ENCODE measurements around the gene FRMD4A.
A peak's percentile ranks its signal among the peaks of the same experiment; 100 is the strongest.
"Not testable (repeated sequence)": the region's sequence is repeated elsewhere in the genome, so short reads cannot be mapped to it uniquely, and the experiment has no call there.

FRMD4A gene

DNA sequence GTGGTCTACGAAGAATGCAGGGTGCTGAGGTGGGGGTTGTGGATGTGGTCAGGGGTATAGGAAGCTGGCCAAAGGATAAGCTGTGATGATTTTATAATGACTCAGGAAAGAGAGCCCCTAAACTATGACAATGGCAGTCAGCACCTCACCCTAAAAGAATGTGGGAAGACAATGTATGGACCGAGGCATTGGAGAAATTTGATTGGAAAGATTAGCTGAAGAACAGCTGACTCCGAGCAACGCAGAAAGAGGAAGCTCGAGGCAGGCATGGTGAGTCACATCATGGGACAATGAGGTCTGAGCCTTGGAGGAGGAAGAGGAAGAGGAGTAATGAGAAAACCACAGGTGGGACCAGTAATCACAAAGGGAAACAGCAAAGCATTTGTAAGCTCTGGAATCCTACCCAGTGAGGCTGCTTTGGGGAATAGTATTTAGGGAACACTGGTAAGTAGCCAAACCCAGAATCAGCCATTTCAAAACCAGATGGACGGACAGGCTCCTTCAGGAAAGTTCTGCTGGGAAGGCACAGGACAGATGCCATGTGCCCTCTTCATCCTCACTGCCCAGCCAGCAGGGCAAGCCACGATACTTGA is 448.5 kb downstream of the FRMD4A start:
- in situ Hi-C loops (cut with HindIII; ENCODE audit: low pct_unique_long_range_greater_than_20kb, low sequenced_read_pairs), result no loop called here
- no peak for TF ChIP-seq JUND (IDR thresholded peaks at IDR 0.05; ENCODE audit: low read depth)
- peak in 1 of 2 experiments; percentile 62 for DNase-seq (ENCODE audit: low read depth in 1 of 2, low spot score in 1 of 2)

DNA sequence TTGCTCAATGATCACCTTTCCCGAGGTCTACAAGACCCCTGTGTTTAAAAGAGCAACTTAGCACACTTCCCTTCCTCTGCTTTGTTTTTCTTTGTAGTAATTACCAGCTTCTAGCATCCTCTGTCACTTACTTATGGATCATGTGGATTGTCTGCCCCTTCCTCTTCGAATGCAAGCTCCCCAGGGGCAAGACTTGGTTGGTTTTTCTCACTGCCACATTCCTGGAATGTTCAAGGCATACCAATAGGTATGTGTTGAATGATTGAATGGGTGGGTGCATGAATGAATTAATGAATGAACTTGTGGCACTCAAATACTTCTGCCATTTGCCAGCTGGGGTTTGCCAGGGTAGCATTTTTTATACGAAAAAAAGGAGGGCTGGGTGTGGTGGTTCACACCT is 450.0 kb downstream of the FRMD4A start:
- no peak for TF ChIP-seq JUND (IDR thresholded peaks at IDR 0.05; ENCODE audit: low read depth)
- no peak for DNase-seq (ENCODE audit: low read depth in 1 of 2, low spot score in 1 of 2)
- in situ Hi-C loops (cut with HindIII; ENCODE audit: low pct_unique_long_range_greater_than_20kb, low sequenced_read_pairs), result no loop called here

DNA sequence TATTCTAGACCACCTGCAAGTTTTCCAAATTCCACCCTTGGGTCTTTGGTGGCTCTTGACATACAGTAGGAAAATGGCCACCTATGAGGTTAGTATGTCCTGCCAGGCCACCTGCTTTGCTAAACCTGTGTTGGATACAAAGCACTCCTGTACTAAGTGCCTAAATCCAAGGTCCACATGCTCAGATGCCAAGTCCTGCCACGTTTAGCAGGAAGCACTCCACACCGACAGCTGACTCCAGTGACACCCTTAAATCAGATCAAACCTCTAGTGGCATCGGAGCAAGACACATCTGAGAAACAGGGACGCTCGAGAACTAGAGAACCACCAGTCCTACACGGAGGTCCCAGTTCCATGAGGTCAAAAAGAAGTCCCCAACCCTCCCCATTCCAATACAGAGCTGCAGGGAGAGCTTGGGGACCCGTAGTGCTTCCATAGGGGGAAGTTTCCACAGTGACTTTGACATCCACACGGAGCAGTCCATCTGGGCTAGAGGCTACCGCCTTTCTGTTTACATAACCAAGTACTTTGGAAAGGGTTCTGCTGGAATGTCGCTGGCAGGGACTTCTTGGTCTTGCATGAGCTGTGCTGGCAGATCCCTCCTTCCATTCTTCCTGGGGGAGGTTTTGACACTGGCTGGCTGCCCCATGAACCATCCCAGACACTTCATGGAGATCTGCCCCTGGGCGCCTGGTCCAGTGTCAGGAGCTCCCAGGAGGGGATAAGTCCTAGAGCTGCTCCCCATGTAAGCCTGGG is 453.4 kb downstream of the FRMD4A start:
- DNase-seq (ENCODE audit: low read depth in 1 of 2, low spot score in 1 of 2), result peak in 1 of 2 experiments; percentile 51
- no peak for TF ChIP-seq JUND (IDR thresholded peaks at IDR 0.05; ENCODE audit: low read depth)
- in situ Hi-C loops (cut with HindIII; ENCODE audit: low pct_unique_long_range_greater_than_20kb, low sequenced_read_pairs), result no loop called here

DNA sequence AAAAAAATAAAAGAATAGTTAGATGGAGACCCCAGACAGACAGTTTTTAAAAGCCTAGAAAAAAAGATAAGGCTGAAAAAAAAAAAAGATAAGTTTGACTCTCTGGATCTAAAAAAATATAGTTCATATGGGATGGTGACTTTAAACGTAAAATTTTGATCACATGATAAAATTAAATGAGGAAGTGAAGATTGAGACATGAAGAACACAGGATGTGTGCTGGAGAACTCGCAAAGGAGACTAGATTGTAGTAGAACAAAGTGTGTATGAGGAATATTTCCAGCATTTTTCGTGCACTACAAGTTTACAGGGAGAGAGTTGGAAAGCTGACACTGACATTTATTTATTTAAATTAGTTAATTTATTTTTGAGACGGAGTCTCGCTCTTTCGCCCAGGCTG is 457.5 kb downstream of the FRMD4A start:
- TF ChIP-seq JUND (IDR thresholded peaks at IDR 0.05; ENCODE audit: low read depth), result no peak
- in situ Hi-C loops (cut with HindIII; ENCODE audit: low pct_unique_long_range_greater_than_20kb, low sequenced_read_pairs), result no loop called here
- no peak for DNase-seq (ENCODE audit: low read depth in 1 of 2, low spot score in 1 of 2)

DNA sequence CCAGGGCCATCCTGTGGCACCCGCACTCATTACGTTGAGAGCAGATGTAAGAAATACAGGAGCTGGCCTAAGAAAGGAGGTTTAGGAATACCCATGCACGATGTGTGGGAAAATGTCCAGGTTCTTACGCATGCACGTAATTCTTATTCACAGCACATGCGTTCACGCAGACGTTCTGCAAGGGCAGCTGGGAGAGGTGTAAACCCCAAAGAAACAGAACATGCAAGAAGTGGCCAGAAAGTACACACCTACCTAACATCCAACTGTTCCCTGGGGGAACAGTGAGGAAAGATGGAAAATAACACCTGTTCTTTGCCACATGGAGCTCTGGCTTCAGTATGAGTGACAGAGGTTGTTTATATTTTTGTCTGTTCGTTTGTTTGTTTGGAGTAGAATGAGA is 458.3 kb downstream of the FRMD4A start:
- in situ Hi-C loops (cut with HindIII; ENCODE audit: low pct_unique_long_range_greater_than_20kb, low sequenced_read_pairs), result no loop called here
- no peak for TF ChIP-seq JUND (IDR thresholded peaks at IDR 0.05; ENCODE audit: low read depth)
- no peak for DNase-seq (ENCODE audit: low read depth in 1 of 2, low spot score in 1 of 2)

DNA sequence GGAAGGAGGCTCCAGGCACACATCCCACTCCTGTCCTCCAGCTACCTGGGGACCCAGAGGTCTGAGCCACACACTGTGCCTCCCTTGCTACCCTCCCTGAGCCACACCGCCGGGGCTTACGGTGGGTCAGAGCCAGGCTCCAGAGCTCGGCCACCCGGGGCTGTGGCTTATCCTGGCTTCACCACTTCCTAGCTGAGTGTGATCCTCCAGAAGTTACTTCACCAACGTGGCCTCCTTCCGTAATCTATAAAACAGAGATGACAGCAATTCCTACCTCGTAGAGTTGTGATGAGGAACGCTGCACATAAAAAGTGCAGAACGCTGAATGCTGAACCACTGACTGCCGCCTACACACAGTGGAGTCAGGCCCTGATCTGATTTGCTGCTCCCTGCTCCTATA is 458.9 kb downstream of the FRMD4A start:
- no peak for TF ChIP-seq JUND (IDR thresholded peaks at IDR 0.05; ENCODE audit: low read depth)
- in situ Hi-C loops (cut with HindIII; ENCODE audit: low pct_unique_long_range_greater_than_20kb, low sequenced_read_pairs), result no loop called here
- no peak for DNase-seq (ENCODE audit: low read depth in 1 of 2, low spot score in 1 of 2)

DNA sequence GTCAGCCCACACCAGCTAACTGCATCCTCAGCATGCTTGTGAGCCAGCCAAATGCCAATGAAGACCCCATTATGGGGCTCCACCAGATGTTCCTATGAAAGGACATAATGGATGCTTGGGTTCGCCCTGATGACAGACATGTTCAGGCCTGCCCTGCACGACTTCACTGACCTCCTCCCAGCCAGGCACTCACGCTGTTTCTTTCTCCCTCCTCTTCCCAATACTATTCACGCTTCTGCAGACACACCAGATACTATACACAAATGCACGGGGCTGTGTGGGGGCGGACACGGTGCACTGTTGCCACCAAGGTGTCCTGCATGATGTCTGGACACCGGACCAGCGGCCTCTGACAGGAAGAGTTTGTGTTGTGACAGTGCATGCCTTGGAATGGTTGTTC is 459.7 kb downstream of the FRMD4A start:
- in situ Hi-C loops (cut with HindIII; ENCODE audit: low pct_unique_long_range_greater_than_20kb, low sequenced_read_pairs), result no loop called here
- no peak for DNase-seq (ENCODE audit: low read depth in 1 of 2, low spot score in 1 of 2)
- TF ChIP-seq JUND (IDR thresholded peaks at IDR 0.05; ENCODE audit: low read depth), result no peak

DNA sequence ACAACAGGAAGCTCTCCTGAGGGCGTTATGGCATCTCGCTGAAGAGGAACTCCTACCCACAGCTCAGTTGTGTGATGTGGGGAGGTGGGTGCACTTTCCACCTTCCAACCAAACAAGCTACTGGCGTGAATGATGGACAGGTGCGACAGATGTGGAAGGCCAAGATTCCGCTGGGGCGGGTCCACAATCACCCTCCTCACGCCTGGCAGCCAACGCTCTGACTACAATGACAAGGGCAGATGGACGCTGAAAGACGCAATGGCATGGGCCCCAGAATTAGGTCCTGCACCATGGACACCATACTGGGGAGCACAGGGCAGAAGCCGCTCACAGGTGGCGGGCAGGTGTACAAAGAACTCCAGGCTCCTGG is 461.4 kb downstream of the FRMD4A start:
- in situ Hi-C loops (cut with HindIII; ENCODE audit: low pct_unique_long_range_greater_than_20kb, low sequenced_read_pairs), result no loop called here
- TF ChIP-seq JUND (IDR thresholded peaks at IDR 0.05; ENCODE audit: low read depth), result no peak

DNA sequence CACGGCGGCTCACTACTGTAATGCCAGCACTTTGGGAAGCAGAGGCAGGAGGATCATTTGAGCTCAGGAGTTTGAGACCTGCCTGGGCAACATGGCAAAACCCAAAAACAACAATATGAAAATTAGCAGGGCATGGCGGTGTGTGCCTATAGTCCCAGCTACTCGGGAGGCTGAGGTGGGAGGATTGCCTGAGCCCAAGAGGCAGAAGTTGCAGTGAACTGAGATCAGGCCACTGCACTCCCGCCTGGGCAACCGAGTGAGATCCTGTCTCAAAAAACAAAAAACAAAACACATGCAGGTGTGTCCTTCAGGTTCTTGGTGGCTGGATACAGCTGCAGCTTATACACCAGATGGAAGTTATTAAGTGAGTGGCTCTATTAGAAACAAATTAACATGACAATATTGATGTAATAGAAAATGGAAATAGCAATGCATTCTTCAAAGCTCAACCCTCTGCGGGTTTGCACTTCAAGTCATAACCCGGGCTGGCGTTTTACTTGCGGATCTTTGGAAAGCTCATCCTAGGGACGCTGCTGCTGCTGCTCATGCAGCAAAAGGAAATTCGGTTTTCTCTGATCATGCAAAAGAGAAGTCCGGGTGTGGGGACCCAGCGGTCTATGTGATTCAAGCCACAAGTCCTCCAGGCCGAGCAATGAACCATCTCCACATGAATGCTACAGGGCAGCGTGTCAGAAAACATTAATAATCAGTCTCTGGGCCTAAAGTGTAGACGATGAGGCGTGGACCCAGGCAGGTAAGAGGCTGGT is 462.0 kb downstream of the FRMD4A start:
- in situ Hi-C loops (cut with HindIII; ENCODE audit: low pct_unique_long_range_greater_than_20kb, low sequenced_read_pairs), result no loop called here
- no peak for DNase-seq (ENCODE audit: low read depth in 1 of 2, low spot score in 1 of 2)
- TF ChIP-seq JUND (IDR thresholded peaks at IDR 0.05; ENCODE audit: low read depth), result no peak

More for the DNA sequence above, 461.4 kb downstream of the FRMD4A start:
- no peak for DNase-seq (ENCODE audit: low read depth in 1 of 2, low spot score in 1 of 2)

DNA sequence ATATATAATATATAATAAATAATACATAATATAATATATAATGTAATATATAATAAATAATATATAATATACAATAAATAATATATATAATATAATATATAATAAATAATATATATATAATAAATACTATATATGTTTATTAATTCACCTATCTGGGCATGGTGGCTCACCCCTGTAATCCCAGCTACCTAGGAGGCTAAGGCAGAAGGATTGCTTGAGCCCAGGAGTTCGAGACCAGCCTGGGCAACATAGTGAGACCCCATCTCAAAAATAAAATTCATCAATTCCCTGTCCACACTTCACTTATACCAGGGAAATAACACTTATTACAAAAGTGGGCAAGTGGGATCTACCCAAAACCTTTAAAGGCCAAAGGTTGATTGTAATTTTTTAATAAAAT is 462.9 kb downstream of the FRMD4A start:
- no peak for DNase-seq (ENCODE audit: low read depth in 1 of 2, low spot score in 1 of 2)
- TF ChIP-seq JUND (IDR thresholded peaks at IDR 0.05; ENCODE audit: low read depth), result no peak
- in situ Hi-C loops (cut with HindIII; ENCODE audit: low pct_unique_long_range_greater_than_20kb, low sequenced_read_pairs), result no loop called here

DNA sequence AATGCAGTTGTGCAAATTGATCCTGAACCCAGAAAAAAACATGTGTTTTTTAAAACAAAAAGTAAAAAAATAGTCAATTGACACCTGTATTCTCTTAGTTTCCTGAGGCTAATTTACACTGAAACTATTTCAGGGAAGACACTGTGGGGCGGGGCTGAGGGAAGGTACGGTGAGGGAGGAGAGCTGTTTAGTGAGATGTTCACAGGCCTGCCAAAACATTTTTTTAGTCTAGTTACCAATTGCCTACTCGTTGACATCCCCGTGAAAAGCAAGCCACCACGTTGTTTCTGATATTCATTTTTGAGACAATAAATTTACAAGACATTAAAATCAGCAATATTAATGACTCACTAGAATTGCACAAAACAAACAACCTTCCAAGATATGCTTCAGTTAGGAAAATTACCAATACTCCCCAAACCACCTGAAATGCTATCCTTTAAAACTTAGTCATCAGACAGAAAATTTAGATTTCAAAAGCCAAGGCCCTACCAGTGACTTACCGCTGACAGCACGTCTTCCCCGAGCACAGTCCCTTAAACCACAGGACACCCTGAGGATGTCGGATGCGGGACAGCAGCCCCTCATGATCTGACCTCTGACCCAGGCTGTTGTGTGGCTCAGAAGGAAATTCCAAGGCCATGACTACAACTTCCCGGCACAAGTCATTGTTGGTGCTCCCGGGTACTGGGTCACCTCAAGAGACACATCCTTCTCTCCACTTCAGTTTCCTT is 464.8 kb downstream of the FRMD4A start:
- in situ Hi-C loops (cut with HindIII; ENCODE audit: low pct_unique_long_range_greater_than_20kb, low sequenced_read_pairs), result no loop called here

DNA sequence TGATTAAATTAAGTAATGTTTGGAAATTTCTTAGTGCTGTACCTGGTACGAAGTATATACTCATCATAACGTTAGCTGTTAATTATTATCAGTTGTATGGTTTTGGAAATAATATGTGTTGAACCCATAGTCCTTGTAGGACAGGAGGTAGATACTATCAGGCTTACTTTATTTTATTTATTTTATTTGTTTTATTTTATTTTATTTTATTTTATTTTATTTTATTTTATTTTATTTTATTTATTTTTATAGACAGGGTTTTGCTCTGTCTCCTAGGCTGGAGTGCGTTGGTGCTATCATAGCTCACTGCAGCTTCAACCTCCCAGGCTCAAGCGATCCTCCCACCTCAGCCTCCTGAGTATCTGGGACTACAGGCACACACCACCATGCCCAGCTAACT is 465.5 kb downstream of the FRMD4A start:
- in situ Hi-C loops (cut with HindIII; ENCODE audit: low pct_unique_long_range_greater_than_20kb, low sequenced_read_pairs); DNase-seq (ENCODE audit: low read depth in 1 of 2, low spot score in 1 of 2): not testable (repeated sequence)

More for the DNA sequence above, 464.8 kb downstream of the FRMD4A start:
- TF ChIP-seq JUND (IDR thresholded peaks at IDR 0.05; ENCODE audit: low read depth), result no peak
- no peak for DNase-seq (ENCODE audit: low read depth in 1 of 2, low spot score in 1 of 2)
